NCI-H1694 treated with DMSO at 0.1 percent for 48 hours (cell line): Measurements from ENCODE around the gene TBC1D25.

ENCODE experiments used
- DNase-seq: peaks from one replicate; lab custom pipeline; 2025; lab: John Stamatoyannopoulos, UW

The TBC1D25 gene

GRCh38 chrX:48539345-48540027, at the start of gene TBC1D25:
Gene TBC1D25 (plus strand): TSS chrX:48539714. CDS start chrX:48539798, 84 bp downstream.
- peak; percentile 88 for DNase-seq

DNA sequence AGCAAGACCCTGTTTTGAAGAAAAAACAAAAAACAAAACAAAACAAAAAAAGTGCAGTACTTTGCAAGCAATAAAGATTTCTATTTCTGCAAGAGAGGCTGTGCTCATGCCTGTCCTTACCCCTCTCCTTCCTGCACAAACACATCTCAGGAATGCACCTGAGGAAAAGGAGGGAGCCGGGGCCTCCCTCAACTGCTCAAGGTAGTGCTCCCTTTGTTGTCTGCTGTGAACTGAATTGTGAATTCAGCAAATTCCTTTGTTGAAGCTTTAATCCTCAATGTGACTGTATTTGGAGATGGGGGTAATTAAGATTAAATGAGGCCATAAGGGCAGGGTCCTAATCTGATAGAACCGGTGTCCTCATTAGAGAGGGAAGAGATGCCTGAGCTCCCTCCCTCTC, 49.6 kb upstream of the TBC1D25 start:
- no peak for DNase-seq

DNA sequence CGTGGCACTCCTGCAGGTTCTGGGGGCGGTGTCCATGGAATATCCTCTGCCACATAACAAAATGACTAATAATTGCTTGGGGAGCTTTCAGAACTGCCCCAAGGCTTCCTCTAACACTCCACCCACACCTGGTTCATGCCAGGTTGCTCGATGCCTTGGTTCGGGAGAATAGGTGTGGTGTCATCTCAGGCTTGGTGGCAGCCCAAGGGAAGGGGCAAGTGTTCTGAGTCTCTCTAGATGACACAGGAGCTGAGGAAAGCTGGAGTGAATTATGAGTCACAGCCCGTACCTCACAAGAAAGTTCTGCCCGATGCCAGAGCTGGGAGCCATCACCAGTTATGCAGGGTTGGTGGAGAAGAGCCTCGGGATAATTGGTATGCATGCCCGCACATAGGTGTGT, 48.9 kb upstream of the TBC1D25 start:
- DNase-seq, result no peak

DNA sequence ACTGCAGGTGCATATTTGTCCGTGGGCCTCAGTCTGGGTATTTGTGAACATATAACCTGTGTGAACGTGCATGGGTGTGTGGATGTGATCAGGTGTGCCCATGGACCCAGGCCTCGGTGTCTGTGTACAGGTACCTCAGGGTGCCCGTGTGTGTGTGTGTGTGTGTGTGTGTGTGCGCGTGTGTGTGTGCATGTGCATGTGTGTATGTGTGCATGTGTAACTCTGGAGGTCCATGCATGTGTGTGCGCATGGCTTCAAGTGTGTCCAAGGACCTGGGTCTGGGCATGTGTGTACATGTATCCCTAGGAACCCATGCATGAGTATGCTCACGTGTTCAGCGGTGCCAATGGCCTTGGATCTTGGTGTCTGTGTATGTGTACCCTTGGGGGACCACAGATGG, 47.7 kb upstream of the TBC1D25 start:
- DNase-seq, result no peak

- no peak for DNase-seq
These were observed 47.1 kb upstream of the TBC1D25 start for GRCh38 chrX:48492293-48492910.

DNA sequence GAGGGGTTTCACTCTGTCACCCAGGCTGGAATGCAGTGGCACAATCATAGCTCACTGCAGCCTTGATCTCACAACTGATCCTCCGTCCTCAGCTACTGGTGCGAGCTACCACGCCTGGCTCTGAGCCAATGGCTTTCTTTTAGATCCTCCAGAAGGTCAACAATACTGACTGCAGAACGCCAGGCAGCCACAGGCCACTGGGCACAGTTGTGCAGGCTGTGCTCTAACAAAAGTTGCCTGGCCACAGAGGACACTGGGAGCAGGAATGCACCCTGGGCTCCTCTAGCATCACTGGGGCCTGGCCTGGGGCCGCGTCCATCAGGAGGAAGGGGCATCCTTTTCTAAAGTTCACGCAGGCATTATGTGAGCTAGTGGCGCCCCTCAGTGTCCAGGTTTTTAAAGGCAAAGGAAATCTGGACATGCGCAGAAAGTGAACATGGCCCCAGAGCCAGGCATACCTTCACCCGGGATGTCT, 45.6 kb upstream of the TBC1D25 start:
- DNase-seq, result no peak

GRCh38 chrX:48496660-48497059, 42.9 kb upstream of the TBC1D25 start:
- DNase-seq, result no peak

GRCh38 chrX:48497871-48498270, 41.6 kb upstream of the TBC1D25 start:
- DNase-seq, result no peak

GRCh38 chrX:48498374-48498809, 41.1 kb upstream of the TBC1D25 start:
- DNase-seq, result no peak

- DNase-seq, result no peak
These were observed 35.3 kb upstream of the TBC1D25 start for GRCh38 chrX:48504261-48504660.

GRCh38 chrX:48505481-48505880, 34.0 kb upstream of the TBC1D25 start:
- no peak for DNase-seq

DNA sequence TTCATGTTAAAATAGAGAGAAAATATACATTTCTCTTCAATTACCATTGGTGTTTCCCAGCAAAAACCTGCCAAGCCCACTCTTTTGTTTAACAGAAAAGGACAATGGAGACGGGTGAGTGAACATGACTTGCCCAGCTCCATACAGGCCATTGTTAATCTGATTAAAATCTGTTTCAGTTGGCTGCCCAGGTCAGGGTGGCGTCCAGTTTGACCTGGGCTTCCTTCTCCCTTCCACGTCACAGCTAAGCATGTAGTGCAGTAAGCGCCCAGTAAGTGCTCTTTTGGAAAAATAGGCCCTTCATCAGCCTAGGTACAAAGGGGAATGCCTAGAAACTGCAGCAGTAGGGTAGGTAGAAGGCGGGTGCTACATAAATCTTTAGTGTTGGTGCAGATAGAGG, 32.3 kb upstream of the TBC1D25 start:
- DNase-seq, result no peak

DNA sequence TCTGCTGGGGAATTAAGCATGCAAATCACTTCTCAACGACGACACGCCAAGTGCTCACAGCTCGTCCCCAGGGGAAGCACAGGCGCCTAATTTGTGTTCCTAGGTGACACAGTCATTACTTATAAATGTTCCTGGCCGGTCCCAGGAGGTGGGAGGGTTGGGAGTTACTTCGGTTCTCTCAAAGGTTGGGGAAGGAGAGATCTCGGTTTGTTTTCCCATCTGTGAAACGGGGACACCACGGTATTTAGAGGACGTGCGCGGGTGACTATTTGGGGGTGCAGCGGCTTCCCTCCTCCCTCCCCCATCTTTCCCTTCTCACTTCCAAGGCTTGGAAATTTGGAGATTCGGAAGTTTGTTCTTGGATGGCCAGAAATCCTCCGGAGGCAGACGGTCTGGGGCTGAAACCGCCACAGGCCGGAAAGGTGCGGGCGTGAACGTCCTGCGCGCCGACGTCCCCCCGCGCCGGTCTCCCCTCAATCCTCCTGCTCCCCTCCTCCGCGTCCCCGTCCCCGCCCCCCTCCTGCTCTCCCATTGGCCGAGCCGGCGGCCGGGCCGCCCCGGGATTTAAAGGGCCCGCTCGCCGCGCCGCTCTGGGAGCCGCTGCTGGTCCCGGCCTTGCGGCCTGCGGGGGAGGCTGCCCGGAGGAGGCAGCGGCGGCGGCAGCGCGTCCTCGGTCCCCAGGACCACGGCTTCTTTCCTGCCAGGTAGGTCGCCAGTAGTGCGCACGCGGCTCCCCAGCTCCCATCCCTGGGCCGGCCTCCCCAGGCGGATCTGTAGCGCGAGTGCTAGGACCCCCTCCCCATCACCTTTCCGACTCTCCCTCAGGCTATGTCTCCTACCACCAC, 30.9 kb upstream of the TBC1D25 start, which contains the start of gene PORCN:
PORCN (plus strand) TSS at position 593 of the 845 bp plus-strand sequence. CDS start 829 bp downstream, outside the sequence.
- DNase-seq, result no peak

DNA sequence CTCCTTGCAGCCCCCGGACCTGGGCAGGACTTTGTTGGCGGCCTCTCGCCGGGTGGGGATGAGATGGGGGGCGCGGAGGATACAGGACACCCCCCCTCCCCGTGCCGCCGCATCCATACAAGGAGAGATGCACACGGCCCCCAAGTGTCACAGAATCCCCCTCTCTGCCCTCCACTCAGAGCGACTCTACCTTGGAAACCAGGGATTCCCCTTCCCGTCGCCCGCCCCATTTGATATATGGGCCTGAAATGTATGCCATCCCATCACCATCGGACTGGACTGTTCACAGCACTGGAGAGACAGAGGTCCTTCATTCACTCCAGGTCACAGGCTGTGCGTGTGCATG, 30.3 kb upstream of the TBC1D25 start:
- no peak for DNase-seq

DNA sequence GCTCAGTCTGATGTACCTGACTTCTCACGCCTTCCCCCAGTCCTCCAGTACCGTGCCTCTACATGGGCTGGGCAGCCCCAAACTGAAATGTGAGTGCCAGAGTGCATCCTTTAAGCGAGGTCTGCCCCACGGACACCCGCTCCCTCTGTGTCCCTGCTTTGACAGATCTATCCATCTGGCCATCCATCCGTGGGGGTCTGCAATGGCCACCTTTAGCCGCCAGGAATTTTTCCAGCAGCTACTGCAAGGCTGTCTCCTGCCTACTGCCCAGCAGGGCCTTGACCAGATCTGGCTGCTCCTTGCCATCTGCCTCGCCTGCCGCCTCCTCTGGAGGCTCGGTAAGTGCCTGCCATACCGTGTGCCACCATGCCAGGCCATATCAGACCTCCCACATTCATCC, 29.9 kb upstream of the TBC1D25 start:
- no peak for DNase-seq

GRCh38 chrX:48511560-48511959, 28.0 kb upstream of the TBC1D25 start:
- no peak for DNase-seq

GRCh38 chrX:48512371-48512935, 27.1 kb upstream of the TBC1D25 start:
- DNase-seq, result no peak

DNA sequence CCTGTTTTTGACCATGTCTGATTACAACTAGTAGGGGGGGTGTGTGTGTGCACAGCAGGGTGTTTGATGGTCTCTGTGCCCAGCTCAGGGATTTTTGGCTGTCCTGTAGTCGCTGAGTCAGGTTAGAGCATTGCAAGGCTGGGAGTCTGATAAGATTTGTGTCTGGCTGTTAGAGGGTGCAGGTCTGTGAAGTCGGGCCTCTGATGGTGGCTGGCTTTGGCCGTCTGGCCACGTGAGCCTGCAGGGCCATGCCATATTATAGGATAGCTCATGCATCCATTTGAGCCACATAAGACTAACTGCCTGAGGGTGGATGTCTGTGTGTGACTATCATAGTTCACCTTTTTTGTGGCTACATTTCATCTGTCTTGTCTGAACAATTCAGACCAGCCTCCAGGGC, 25.8 kb upstream of the TBC1D25 start:
- no peak for DNase-seq

DNA sequence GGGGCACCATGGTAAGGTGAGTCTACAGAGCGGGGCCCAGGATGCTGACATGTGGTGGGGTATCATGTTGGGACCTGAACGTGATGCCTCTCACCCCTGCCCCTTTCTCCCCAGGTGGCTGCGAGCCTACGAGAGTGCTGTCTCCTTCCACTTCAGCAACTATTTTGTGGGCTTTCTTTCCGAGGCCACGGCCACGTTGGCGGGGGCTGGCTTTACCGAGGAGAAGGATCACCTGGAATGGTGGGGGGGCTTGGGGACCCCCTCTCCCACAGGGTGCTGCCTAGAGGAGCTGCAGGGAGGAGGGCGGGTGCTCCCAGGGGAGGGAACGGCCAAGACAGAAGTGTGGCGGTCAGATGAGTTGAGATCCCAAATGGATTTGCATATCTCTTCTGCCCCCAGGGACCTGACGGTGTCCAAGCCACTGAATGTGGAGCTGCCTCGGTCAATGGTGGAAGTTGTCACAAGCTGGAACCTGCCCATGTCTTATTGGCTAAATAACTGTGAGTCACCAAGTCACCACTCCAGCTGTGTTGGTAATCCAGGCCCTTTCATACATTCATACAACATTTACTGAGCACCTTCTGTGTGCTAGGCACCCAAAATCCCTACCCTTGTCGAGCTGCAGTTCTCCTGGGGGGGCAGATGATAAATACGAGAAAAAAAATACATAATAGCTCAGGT, 25.2 kb upstream of the TBC1D25 start:
- no peak for DNase-seq

DNA sequence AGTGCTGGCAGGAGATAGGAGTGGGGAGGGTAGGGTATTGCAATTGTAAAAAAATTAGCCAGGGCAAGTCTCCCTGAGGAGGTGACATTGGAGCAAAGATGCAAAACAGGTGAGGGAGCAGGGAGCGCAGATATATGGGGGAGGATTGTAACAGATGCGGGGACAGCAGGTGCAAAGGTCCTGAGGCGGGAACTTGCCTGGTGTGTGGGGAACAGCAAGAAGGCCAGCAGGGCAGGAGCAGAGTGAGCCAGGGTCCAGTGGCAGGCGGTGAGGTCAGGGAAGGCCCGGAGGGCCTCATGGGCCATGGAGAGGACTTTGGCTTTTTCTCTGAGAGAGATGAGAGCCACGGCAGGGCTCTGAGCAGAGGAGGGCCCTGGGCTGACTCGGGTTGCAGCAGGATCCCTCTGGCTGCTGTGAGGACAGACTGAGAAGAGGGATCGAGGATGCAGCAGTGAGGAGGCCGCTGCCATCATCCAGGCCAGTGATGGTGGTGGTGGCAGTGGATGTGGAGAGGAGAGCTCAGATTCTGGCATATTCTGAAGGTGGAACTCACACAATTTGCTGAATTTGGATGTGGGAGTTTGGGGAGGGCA, 24.6 kb upstream of the TBC1D25 start:
- DNase-seq, result no peak

- no peak for DNase-seq
These were observed 23.7 kb upstream of the TBC1D25 start for GRCh38 chrX:48515842-48516241.
